Neural cell (in vitro differentiated cells): ENCODE data around the gene AADACL2. TPM values are rescaled to one million over a fixed set of nuclear protein-coding genes. Genes with fewer than 3 reads are reported as not detected.

Source experiments
- H2AFZ ChIP-seq: fragments of 200-600, 300-800 bp; sonication (generic), shearing (Covaris generic); 2 replicates; pipeline ENCODE4 v1.6.0; 2014; ENCODE audit warnings: low read depth, mild to moderate bottlenecking, antibody characterized with exemption, low read length, moderate library complexity
- H3F3A ChIP-seq: fragments of 200-600 bp; shearing (Covaris generic); 2 replicates; pipeline ENCODE4 v1.6.1; 2016; ENCODE audit warnings: mild to moderate bottlenecking, moderate library complexity, mixed read lengths, antibody characterized with exemption, low read length; ENCODE audit not compliant: insufficient read depth, poor library complexity, severe bottlenecking
- H3K27ac ChIP-seq: fragments of 200-600, 300-800 bp; sonication (generic), shearing (Covaris generic); 2 replicates; pipeline ENCODE4 v1.5.1; 2014; ENCODE audit warnings: mild to moderate bottlenecking, low read length, moderate library complexity
- H3K27me3 ChIP-seq: fragments of 300-800, 200-600 bp; sonication (generic), shearing (Covaris generic); 2 replicates; pipeline ENCODE4 v1.6.0; 2014; ENCODE audit warnings: mild to moderate bottlenecking, low read depth, low read length, moderate library complexity; ENCODE audit not compliant: insufficient read depth
- H3K36me3 ChIP-seq: fragments of 300-800, 200-600 bp; sonication (generic), shearing (Covaris generic); 2 replicates; pipeline ENCODE4 v1.5.1; 2014; ENCODE audit warnings: mild to moderate bottlenecking, antibody characterized with exemption, low read length, moderate library complexity; ENCODE audit not compliant: insufficient read depth
- H3K4me2 ChIP-seq: fragments of 300-800, 200-600 bp; sonication (generic), shearing (Covaris generic); 2 replicates; pipeline ENCODE4 v1.6.0; 2014; ENCODE audit warnings: mild to moderate bottlenecking, low read length
- H3K4me3 ChIP-seq: fragments of 300-800, 200-600 bp; sonication (generic), shearing (Covaris generic); 2 replicates; pipeline ENCODE4 v1.5.1; 2014; ENCODE audit warnings: mild to moderate bottlenecking, low read length, moderate library complexity
- H3K79me2 ChIP-seq: fragments of 200-600 bp; shearing (Covaris generic); replicated peaks from 2 replicates; pipeline ENCODE4 v1.6.0; 2014; ENCODE audit warnings: mild to moderate bottlenecking, low read length, moderate library complexity; ENCODE audit not compliant: insufficient read depth
- H3K9ac ChIP-seq: fragments of 300-800, 200-600 bp; sonication (generic), shearing (Covaris generic); 2 replicates; pipeline ENCODE4 v1.6.1; 2016; ENCODE audit warnings: mild to moderate bottlenecking, low read length, mixed read lengths
- H3K9me2 ChIP-seq: fragments of 200-600 bp; shearing (Covaris generic); 2 replicates; pipeline ENCODE4 v1.6.1; 2016; ENCODE audit warnings: mild to moderate bottlenecking, low read length, mixed read lengths; ENCODE audit not compliant: insufficient read depth
- H3K9me3 ChIP-seq: fragments of 200-600, 300-800 bp; sonication (generic), shearing (Covaris generic); 2 replicates; pipeline ENCODE4 v1.6.1; 2016; ENCODE audit warnings: mild to moderate bottlenecking, mixed run types, low read length, moderate library complexity, mixed read lengths
- H4K20me1 ChIP-seq: fragments of 200-600 bp; shearing (Covaris generic); 2 replicates; pipeline ENCODE4 v1.6.1; 2016; ENCODE audit warnings: mild to moderate bottlenecking, mixed run types; ENCODE audit not compliant: insufficient read depth
- EP300 ChIP-seq: fragments of 450-650 bp; conservative IDR thresholded peaks from 2 replicates; pipeline ENCODE4 v1.6.1; 2014; ENCODE audit warnings: antibody characterized with exemption, mild to moderate bottlenecking, moderate library complexity; ENCODE audit not compliant: poor library complexity, severe bottlenecking
- EZH2 ChIP-seq: fragments of 200-600, 300-800 bp; shearing (Covaris generic), sonication (generic); IDR thresholded peaks from 2 replicates; pipeline ENCODE4 v1.6.1; 2014; ENCODE audit warnings: antibody characterized with exemption, low read length, borderline replicate concordance, mild to moderate bottlenecking; ENCODE audit not compliant: insufficient read depth, poor library complexity, severe bottlenecking
- MXI1 ChIP-seq: fragments of 450-650 bp; conservative IDR thresholded peaks from 2 replicates; pipeline ENCODE4 v1.6.1; 2014; ENCODE audit warnings: antibody characterized with exemption, mild to moderate bottlenecking; ENCODE audit not compliant: poor library complexity, severe bottlenecking
- POLR2AphosphoS5 ChIP-seq: IDR thresholded peaks from 2 replicates; pipeline ENCODE4 v1.6.1; 2012
- RAD21 ChIP-seq: fragments of 450-650 bp; conservative IDR thresholded peaks from 2 replicates; pipeline ENCODE4 v1.6.1; 2014; ENCODE audit warnings: antibody characterized with exemption, mild to moderate bottlenecking, moderate library complexity
- REST ChIP-seq: IDR thresholded peaks from 2 replicates; pipeline ENCODE4 v1.6.1; 2012; ENCODE audit warnings: borderline replicate concordance
- SMC3 ChIP-seq: fragments of 450-650 bp; conservative IDR thresholded peaks from 2 replicates; pipeline ENCODE4 v1.6.1; 2014; ENCODE audit warnings: antibody characterized with exemption, mild to moderate bottlenecking, moderate library complexity; ENCODE audit not compliant: poor library complexity
- TAF1 ChIP-seq: IDR thresholded peaks from 2 replicates; pipeline ENCODE4 v1.6.1; 2012; ENCODE audit warnings: low read depth
- polyA plus RNA-seq: library from polyadenylated mRNA; depleted of rRNA; stranded (reverse); fragments of >200 nt; gene quantifications from 2 replicates; pipeline ENCODE4 v1.2.3, GENCODE V29; 2014
- TF ChIP-seq, protein P1 (sequence below): fragments of 450-650 bp; IDR thresholded peaks from 2 replicates; pipeline ENCODE4 v1.5.1; 2014; ENCODE audit warnings: antibody characterized with exemption, mild to moderate bottlenecking, moderate library complexity; ENCODE audit not compliant: poor library complexity, severe bottlenecking

AADACL2 gene
- polyA plus RNA-seq, 1 donor from 2014 or later = not detected

- no peak overlapping the region for H3K27ac ChIP-seq
- no peak overlapping the region for H3K9ac ChIP-seq
- H3K79me2 ChIP-seq = no peaks in the 10 kb centered on the region
- H3K9me3 ChIP-seq = no peaks in the 10 kb centered on the region
- H2AFZ ChIP-seq = no peak overlapping the region
- H3K4me2 ChIP-seq = no peak overlapping the region
- H4K20me1 ChIP-seq = no peaks in the 10 kb centered on the region
- TF ChIP-seq, protein P1, sequence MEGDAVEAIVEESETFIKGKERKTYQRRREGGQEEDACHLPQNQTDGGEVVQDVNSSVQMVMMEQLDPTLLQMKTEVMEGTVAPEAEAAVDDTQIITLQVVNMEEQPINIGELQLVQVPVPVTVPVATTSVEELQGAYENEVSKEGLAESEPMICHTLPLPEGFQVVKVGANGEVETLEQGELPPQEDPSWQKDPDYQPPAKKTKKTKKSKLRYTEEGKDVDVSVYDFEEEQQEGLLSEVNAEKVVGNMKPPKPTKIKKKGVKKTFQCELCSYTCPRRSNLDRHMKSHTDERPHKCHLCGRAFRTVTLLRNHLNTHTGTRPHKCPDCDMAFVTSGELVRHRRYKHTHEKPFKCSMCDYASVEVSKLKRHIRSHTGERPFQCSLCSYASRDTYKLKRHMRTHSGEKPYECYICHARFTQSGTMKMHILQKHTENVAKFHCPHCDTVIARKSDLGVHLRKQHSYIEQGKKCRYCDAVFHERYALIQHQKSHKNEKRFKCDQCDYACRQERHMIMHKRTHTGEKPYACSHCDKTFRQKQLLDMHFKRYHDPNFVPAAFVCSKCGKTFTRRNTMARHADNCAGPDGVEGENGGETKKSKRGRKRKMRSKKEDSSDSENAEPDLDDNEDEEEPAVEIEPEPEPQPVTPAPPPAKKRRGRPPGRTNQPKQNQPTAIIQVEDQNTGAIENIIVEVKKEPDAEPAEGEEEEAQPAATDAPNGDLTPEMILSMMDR = no peak
- H3K36me3 ChIP-seq = no peaks in the 10 kb centered on the region
- no peaks in the 10 kb centered on the region for H3K9me2 ChIP-seq
- no peak overlapping the region for H3K4me3 ChIP-seq
- no peaks in the 10 kb centered on the region for H3F3A ChIP-seq
- no peaks in the 10 kb centered on the region for H3K27me3 ChIP-seq
Measured at GRCh38 chr3:151796105-151796680, 62.5 kb downstream of the AADACL2 start.

DNA sequence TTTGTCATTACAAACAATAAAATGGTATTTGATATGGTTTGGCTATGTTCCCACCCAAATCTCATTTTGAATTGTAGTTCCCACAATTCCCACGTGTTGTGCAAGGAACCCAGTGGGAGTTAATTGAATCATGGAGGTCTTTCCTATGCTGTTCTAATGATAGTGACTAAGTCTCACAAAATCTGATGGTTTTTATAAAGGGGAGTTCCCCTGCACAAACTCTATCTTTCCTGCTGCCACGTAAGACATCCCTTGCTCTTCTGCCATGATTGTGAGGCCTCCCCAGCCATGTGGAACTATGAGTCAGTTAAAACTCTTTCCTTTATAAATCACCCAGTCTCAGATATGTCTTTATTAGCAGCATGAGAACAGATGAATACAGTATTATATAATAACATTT is 64.7 kb downstream of the AADACL2 start:
- Histone ChIP-seq H3K36me3 (no peaks in the 10 kb centered on the region), H3K27ac (no peak overlapping the region), H3K27me3 (no peaks in the 10 kb centered on the region), H3K79me2 (no peaks in the 10 kb centered on the region), H3K9ac (no peak overlapping the region), H4K20me1 (no peaks in the 10 kb centered on the region), H3K9me2 (no peaks in the 10 kb centered on the region), H3K9me3 (no peaks in the 10 kb centered on the region), H3K4me3 (no peak overlapping the region), H2AFZ (no peak overlapping the region), H3K4me2 (no peak overlapping the region), H3F3A (no peaks in the 10 kb centered on the region)
- TF ChIP-seq EZH2 (no peak), REST (no peak), SMC3 (no peak), TAF1 (no peak), MXI1 (no peak), POLR2AphosphoS5 (no peak), RAD21 (no peak), EP300 (no peak)
- TF ChIP-seq, protein P1 = no peak
